HEK293 (cell line): ENCODE results near the gene CRY1.
A peak's percentile ranks its signal among the peaks of the same experiment; 100 is the strongest.

Source experiments
- ZBTB20 ChIP-seq: fragments of 450-650 bp; formaldehyde crosslinking; IDR thresholded peaks from 2 replicates; pipeline ENCODE4 v1.5.1; 2016; ENCODE audit warnings: missing biosample characterization, missing genetic modification characterization
- ZEB2 ChIP-seq: fragments of 450-650 bp; formaldehyde crosslinking; IDR thresholded peaks from 2 replicates; pipeline ENCODE4 v1.5.1; 2016; ENCODE audit warnings: missing biosample characterization, missing genetic modification characterization
- ZNF132 ChIP-seq: fragments of 450-650 bp; formaldehyde crosslinking; IDR thresholded peaks from 2 replicates; pipeline ENCODE4 v1.5.1; 2017; ENCODE audit warnings: missing biosample characterization, missing genetic modification characterization, borderline replicate concordance
- ZNF366 ChIP-seq: fragments of 450-650 bp; formaldehyde crosslinking; conservative IDR thresholded peaks from 2 replicates; pipeline ENCODE4 v1.5.1; 2016; ENCODE audit warnings: missing biosample characterization, missing genetic modification characterization
- ZNF404 ChIP-seq: fragments of 450-650 bp; formaldehyde crosslinking; IDR thresholded peaks from 2 replicates; pipeline ENCODE4 v1.5.1; 2017; ENCODE audit warnings: missing biosample characterization, missing genetic modification characterization
- ZNF596 ChIP-seq: fragments of 450-650 bp; IDR thresholded peaks from 2 replicates; pipeline ENCODE4 v1.5.0; 2018; ENCODE audit warnings: missing biosample characterization, mild to moderate bottlenecking, missing genetic modification characterization, moderate library complexity
- ZNF747 ChIP-seq: fragments of 450-650 bp; formaldehyde crosslinking; IDR thresholded peaks from 2 replicates; pipeline ENCODE4 v1.5.1; 2016; ENCODE audit warnings: missing biosample characterization, missing genetic modification characterization
- ZNF785 ChIP-seq: fragments of 450-650 bp; formaldehyde crosslinking; IDR thresholded peaks from 2 replicates; pipeline ENCODE4 v1.5.1; 2016; ENCODE audit warnings: missing biosample characterization, missing genetic modification characterization
- ZNF791 ChIP-seq: fragments of 450-650 bp; formaldehyde crosslinking; IDR thresholded peaks from 2 replicates; pipeline ENCODE4 v1.5.1; 2016; ENCODE audit warnings: missing biosample characterization, missing genetic modification characterization
- ZNF792 ChIP-seq: fragments of 450-650 bp; formaldehyde crosslinking; IDR thresholded peaks from 2 replicates; pipeline ENCODE4 v1.5.1; 2016; ENCODE audit warnings: missing biosample characterization, missing genetic modification characterization
- ZSCAN23 ChIP-seq: fragments of 450-650 bp; formaldehyde crosslinking; IDR thresholded peaks from 2 replicates; pipeline ENCODE4 v1.5.1; 2016; ENCODE audit warnings: missing biosample characterization, missing genetic modification characterization
- TF ChIP-seq, protein P1 (sequence below): fragments of 450-650 bp; formaldehyde crosslinking; IDR thresholded peaks from 2 replicates; pipeline ENCODE4 v1.5.1; 2016; ENCODE audit warnings: missing biosample characterization, missing genetic modification characterization, borderline replicate concordance
- TF ChIP-seq, protein P2 (sequence below): fragments of 450-650 bp; formaldehyde crosslinking; IDR thresholded peaks from 2 replicates; pipeline ENCODE4 v1.5.1; 2017; ENCODE audit warnings: missing biosample characterization, mild to moderate bottlenecking, missing genetic modification characterization, moderate library complexity
- TF ChIP-seq, protein P3 (sequence below): fragments of 450-650 bp; formaldehyde crosslinking; IDR thresholded peaks from 2 replicates; pipeline ENCODE4 v1.5.1; 2016; ENCODE audit warnings: missing biosample characterization, missing genetic modification characterization
- TF ChIP-seq, protein P4 (sequence below): fragments of 450-650 bp; formaldehyde crosslinking; conservative IDR thresholded peaks from 2 replicates; pipeline ENCODE4 v1.5.1; 2016; ENCODE audit warnings: low read depth, missing biosample characterization, missing genetic modification characterization
- TF ChIP-seq, protein P5 (sequence below): fragments of 450-650 bp; formaldehyde crosslinking; IDR thresholded peaks from 2 replicates; pipeline ENCODE4 v1.5.1; 2016; ENCODE audit warnings: missing biosample characterization, missing genetic modification characterization, borderline replicate concordance
- TF ChIP-seq, protein P6 (sequence below): fragments of 450-650 bp; formaldehyde crosslinking; optimal IDR thresholded peaks from 2 replicates; pipeline ENCODE3; 2016; ENCODE audit warnings: missing biosample characterization, mild to moderate bottlenecking, missing genetic modification characterization
- TF ChIP-seq, protein P7 (sequence below): fragments of 450-650 bp; formaldehyde crosslinking; IDR thresholded peaks from 2 replicates; pipeline ENCODE4 v1.5.1; 2017; ENCODE audit warnings: missing biosample characterization, missing genetic modification characterization
- TF ChIP-seq, protein P8 (sequence below): fragments of 450-650 bp; formaldehyde crosslinking; IDR thresholded peaks from 2 replicates; pipeline ENCODE4 v1.5.1; 2016; ENCODE audit warnings: missing biosample characterization, missing genetic modification characterization

CRY1 gene

DNA sequence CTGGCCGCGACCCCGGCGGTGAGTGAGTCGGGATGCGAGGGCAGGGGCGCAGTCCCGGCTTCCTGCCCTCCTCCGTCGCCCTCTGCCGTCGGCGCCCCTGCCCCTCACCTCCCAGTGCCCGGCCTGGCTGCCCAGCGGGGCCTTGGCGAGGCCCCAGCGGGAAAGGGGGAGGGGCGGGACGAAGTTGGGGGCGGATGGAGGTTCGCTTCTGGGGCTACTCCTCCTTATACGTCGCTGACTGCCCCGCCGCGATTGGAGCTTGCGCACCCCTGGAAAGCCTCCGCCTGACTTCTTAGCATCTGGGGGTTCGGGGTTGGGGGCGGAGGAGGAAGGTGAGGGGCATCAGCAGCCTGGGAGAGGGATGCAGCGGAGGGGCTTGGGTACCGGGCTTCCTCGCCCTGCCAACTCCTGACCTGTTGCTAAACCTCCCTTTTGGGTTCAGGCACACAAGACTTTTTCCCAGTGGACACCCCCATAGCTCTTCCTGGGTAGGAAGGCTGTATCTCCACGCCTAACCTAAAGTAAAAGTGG lies 137.2 kb downstream of the CRY1 start (continued):
- TF ChIP-seq, protein P1, sequence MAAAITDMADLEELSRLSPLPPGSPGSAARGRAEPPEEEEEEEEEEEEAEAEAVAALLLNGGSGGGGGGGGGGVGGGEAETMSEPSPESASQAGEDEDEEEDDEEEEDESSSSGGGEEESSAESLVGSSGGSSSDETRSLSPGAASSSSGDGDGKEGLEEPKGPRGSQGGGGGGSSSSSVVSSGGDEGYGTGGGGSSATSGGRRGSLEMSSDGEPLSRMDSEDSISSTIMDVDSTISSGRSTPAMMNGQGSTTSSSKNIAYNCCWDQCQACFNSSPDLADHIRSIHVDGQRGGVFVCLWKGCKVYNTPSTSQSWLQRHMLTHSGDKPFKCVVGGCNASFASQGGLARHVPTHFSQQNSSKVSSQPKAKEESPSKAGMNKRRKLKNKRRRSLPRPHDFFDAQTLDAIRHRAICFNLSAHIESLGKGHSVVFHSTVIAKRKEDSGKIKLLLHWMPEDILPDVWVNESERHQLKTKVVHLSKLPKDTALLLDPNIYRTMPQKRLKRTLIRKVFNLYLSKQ (tag by site-specific recombination), result no peak
- TF ChIP-seq, protein P2, sequence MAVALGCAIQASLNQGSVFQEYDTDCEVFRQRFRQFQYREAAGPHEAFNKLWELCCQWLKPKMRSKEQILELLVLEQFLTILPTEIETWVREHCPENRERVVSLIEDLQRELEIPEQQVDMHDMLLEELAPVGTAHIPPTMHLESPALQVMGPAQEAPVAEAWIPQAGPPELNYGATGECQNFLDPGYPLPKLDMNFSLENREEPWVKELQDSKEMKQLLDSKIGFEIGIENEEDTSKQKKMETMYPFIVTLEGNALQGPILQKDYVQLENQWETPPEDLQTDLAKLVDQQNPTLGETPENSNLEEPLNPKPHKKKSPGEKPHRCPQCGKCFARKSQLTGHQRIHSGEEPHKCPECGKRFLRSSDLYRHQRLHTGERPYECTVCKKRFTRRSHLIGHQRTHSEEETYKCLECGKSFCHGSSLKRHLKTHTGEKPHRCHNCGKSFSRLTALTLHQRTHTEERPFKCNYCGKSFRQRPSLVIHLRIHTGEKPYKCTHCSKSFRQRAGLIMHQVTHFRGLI (tag by site-specific recombination), result no peak
- TF ChIP-seq, protein P3, sequence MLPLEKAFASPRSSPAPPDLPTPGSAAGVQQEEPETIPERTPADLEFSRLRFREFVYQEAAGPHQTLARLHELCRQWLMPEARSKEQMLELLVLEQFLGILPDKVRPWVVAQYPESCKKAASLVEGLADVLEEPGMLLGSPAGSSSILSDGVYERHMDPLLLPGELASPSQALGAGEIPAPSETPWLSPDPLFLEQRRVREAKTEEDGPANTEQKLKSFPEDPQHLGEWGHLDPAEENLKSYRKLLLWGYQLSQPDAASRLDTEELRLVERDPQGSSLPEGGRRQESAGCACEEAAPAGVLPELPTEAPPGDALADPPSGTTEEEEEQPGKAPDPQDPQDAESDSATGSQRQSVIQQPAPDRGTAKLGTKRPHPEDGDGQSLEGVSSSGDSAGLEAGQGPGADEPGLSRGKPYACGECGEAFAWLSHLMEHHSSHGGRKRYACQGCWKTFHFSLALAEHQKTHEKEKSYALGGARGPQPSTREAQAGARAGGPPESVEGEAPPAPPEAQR (tag by site-specific recombination), result no peak; the same call in 1 of the 2 replicates
- TF ChIP-seq, protein P4, sequence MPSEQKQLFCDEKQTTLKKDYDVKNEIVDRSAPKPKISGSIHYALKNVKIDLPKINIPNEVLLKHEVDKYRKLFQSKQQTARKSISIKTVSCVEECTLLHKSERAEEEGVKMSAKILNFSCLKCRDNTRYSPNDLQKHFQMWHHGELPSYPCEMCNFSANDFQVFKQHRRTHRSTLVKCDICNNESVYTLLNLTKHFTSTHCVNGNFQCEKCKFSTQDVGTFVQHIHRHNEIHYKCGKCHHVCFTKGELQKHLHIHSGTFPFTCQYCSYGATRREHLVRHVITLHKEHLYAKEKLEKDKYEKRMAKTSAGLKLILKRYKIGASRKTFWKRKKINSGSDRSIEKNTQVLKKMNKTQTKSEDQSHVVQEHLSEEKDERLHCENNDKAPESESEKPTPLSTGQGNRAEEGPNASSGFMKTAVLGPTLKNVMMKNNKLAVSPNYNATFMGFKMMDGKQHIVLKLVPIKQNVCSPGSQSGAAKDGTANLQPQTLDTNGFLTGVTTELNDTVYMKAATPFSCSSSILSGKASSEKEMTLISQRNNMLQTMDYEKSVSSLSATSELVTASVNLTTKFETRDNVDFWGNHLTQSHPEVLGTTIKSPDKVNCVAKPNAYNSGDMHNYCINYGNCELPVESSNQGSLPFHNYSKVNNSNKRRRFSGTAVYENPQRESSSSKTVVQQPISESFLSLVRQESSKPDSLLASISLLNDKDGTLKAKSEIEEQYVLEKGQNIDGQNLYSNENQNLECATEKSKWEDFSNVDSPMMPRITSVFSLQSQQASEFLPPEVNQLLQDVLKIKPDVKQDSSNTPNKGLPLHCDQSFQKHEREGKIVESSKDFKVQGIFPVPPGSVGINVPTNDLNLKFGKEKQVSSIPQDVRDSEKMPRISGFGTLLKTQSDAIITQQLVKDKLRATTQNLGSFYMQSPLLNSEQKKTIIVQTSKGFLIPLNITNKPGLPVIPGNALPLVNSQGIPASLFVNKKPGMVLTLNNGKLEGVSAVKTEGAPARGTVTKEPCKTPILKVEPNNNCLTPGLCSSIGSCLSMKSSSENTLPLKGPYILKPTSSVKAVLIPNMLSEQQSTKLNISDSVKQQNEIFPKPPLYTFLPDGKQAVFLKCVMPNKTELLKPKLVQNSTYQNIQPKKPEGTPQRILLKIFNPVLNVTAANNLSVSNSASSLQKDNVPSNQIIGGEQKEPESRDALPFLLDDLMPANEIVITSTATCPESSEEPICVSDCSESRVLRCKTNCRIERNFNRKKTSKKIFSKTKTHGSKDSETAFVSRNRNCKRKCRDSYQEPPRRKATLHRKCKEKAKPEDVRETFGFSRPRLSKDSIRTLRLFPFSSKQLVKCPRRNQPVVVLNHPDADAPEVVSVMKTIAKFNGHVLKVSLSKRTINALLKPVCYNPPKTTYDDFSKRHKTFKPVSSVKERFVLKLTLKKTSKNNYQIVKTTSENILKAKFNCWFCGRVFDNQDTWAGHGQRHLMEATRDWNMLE (tag by site-specific recombination), result no peak
- TF ChIP-seq, protein P5, sequence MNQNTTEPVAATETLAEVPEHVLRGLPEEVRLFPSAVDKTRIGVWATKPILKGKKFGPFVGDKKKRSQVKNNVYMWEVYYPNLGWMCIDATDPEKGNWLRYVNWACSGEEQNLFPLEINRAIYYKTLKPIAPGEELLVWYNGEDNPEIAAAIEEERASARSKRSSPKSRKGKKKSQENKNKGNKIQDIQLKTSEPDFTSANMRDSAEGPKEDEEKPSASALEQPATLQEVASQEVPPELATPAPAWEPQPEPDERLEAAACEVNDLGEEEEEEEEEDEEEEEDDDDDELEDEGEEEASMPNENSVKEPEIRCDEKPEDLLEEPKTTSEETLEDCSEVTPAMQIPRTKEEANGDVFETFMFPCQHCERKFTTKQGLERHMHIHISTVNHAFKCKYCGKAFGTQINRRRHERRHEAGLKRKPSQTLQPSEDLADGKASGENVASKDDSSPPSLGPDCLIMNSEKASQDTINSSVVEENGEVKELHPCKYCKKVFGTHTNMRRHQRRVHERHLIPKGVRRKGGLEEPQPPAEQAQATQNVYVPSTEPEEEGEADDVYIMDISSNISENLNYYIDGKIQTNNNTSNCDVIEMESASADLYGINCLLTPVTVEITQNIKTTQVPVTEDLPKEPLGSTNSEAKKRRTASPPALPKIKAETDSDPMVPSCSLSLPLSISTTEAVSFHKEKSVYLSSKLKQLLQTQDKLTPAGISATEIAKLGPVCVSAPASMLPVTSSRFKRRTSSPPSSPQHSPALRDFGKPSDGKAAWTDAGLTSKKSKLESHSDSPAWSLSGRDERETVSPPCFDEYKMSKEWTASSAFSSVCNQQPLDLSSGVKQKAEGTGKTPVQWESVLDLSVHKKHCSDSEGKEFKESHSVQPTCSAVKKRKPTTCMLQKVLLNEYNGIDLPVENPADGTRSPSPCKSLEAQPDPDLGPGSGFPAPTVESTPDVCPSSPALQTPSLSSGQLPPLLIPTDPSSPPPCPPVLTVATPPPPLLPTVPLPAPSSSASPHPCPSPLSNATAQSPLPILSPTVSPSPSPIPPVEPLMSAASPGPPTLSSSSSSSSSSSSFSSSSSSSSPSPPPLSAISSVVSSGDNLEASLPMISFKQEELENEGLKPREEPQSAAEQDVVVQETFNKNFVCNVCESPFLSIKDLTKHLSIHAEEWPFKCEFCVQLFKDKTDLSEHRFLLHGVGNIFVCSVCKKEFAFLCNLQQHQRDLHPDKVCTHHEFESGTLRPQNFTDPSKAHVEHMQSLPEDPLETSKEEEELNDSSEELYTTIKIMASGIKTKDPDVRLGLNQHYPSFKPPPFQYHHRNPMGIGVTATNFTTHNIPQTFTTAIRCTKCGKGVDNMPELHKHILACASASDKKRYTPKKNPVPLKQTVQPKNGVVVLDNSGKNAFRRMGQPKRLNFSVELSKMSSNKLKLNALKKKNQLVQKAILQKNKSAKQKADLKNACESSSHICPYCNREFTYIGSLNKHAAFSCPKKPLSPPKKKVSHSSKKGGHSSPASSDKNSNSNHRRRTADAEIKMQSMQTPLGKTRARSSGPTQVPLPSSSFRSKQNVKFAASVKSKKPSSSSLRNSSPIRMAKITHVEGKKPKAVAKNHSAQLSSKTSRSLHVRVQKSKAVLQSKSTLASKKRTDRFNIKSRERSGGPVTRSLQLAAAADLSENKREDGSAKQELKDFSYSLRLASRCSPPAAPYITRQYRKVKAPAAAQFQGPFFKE (tag by site-specific recombination), result no peak
- TF ChIP-seq ZNF366 (tag by site-specific recombination) (no peak), ZNF791 (no peak), ZNF596 (tag by site-specific recombination) (no peak), ZNF747 (tag by site-specific recombination) (no peak), ZNF132 (no peak), ZNF404 (no peak), ZEB2 (no peak), ZBTB20 (peak; percentile 20), ZSCAN23 (tag by site-specific recombination) (no peak), ZNF785 (tag by site-specific recombination) (no peak), ZNF792 (tag by site-specific recombination) (no peak)
- TF ChIP-seq, protein P6, sequence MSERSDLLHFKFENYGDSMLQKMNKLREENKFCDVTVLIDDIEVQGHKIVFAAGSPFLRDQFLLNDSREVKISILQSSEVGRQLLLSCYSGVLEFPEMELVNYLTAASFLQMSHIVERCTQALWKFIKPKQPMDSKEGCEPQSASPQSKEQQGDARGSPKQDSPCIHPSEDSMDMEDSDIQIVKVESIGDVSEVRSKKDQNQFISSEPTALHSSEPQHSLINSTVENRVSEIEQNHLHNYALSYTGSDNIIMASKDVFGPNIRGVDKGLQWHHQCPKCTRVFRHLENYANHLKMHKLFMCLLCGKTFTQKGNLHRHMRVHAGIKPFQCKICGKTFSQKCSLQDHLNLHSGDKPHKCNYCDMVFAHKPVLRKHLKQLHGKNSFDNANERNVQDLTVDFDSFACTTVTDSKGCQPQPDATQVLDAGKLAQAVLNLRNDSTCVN, result no peak
- TF ChIP-seq, protein P7, sequence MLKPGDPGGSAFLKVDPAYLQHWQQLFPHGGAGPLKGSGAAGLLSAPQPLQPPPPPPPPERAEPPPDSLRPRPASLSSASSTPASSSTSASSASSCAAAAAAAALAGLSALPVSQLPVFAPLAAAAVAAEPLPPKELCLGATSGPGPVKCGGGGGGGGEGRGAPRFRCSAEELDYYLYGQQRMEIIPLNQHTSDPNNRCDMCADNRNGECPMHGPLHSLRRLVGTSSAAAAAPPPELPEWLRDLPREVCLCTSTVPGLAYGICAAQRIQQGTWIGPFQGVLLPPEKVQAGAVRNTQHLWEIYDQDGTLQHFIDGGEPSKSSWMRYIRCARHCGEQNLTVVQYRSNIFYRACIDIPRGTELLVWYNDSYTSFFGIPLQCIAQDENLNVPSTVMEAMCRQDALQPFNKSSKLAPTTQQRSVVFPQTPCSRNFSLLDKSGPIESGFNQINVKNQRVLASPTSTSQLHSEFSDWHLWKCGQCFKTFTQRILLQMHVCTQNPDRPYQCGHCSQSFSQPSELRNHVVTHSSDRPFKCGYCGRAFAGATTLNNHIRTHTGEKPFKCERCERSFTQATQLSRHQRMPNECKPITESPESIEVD (tag by site-specific recombination), result no peak
- TF ChIP-seq, protein P8, sequence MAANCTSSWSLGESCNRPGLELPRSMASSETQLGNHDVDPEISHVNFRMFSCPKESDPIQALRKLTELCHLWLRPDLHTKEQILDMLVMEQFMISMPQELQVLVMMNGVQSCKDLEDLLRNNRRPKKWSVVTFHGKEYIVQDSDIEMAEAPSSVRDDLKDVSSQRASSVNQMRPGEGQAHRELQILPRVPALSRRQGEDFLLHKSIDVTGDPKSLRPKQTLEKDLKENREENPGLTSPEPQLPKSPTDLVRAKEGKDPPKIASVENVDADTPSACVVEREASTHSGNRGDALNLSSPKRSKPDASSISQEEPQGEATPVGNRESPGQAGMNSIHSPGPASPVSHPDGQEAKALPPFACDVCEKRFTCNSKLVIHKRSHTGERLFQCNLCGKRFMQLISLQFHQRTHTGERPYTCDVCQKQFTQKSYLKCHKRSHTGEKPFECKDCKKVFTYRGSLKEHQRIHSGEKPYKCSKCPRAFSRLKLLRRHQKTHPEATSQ, result no peak
